Panc1 (cell line): ENCODE data around the gene MYT1. TPM values are rescaled to one million over a fixed set of nuclear protein-coding genes. Genes with fewer than 3 reads are reported as not detected.

Experiments used
- ATAC-seq: fragments of 200-7000 bp; cut with Tn5 transposase; 2 replicates; pipeline ENCODE4 v1.9.1; 2020; ENCODE audit warnings: mild to moderate bottlenecking, moderate library complexity
- BruUV-seq: library from RNA; stranded (reverse); fragments of 400-500 nt; replicated peaks from 2 replicates; lab custom pipeline; 2021; lab: Mats Ljungman, UMichigan
- CTCF ChIA-PET: fragments of 300-600 bp; sonication (Branson Sonifier 250); formaldehyde crosslinking; loops from one replicate; lab custom pipeline; 2022; ENCODE audit warnings: antibody characterized with exemption; lab: Charles Lee
- POLR2A ChIA-PET: fragments of 300-600 bp; sonication (Branson Sonifier 250); formaldehyde crosslinking; loops from one replicate; lab custom pipeline; 2022; ENCODE audit warnings: antibody characterized with exemption; lab: Charles Lee
- DNase-seq: peaks from one replicate; pipeline ENCODE4 v3.0.0-alpha.2; 2010; ENCODE audit warnings: low read depth, low spot score
- H3K27ac ChIP-seq: 2 replicates; pipeline ENCODE4 v1.5.1; 2011; ENCODE audit warnings: mild to moderate bottlenecking, low read length, inconsistent platforms
- H3K27me3 ChIP-seq: fragments of 200-500 bp; sonication (Bioruptor generic); 2 replicates; pipeline ENCODE4 v1.6.0; 2014; ENCODE audit warnings: low read length, inconsistent platforms; ENCODE audit not compliant: control insufficient read depth, insufficient read depth
- H3K36me3 ChIP-seq: fragments of 200-500 bp; sonication (Bioruptor generic); 2 replicates; pipeline ENCODE4 v1.5.1; 2014; ENCODE audit warnings: inconsistent platforms, mild to moderate bottlenecking, low read length, moderate library complexity; ENCODE audit not compliant: control insufficient read depth, insufficient read depth
- H3K4me1 ChIP-seq: 2 replicates; pipeline ENCODE4 v1.5.1; 2011; ENCODE audit warnings: inconsistent platforms, mild to moderate bottlenecking, low read length, moderate library complexity; ENCODE audit not compliant: control insufficient read depth, insufficient read depth
- H3K4me3 ChIP-seq, 2 experiments: 2 replicates each; pipeline ENCODE4 v1.5.1; 2011 to 2012; ENCODE audit warnings: low read depth in 2 of 2, low read length in 2 of 2, mild to moderate bottlenecking in 2 of 2, inconsistent platforms in 1 of 2, moderate library complexity in 1 of 2
- H3K9me3 ChIP-seq: fragments of 200-500 bp; sonication (Bioruptor generic); 2 replicates; pipeline ENCODE4 v1.5.1; 2014; ENCODE audit warnings: low read depth, mild to moderate bottlenecking, inconsistent platforms, low read length, moderate library complexity; ENCODE audit not compliant: control insufficient read depth, insufficient read depth
- POLR2AphosphoS5 ChIP-seq: IDR thresholded peaks from 2 replicates; pipeline ENCODE4 v1.6.1; 2012; ENCODE audit warnings: mild to moderate bottlenecking, low read depth, low read length, moderate library complexity
- SIN3A ChIP-seq: IDR thresholded peaks from 2 replicates; pipeline ENCODE4 v1.6.1; 2012; ENCODE audit warnings: low read depth, mild to moderate bottlenecking, low read length, moderate library complexity, borderline replicate concordance; ENCODE audit not compliant: insufficient read depth
- TCF7L2 ChIP-seq: IDR thresholded peaks from 2 replicates; pipeline ENCODE4 v1.6.1; 2011; ENCODE audit warnings: mild to moderate bottlenecking, low read depth, low read length, inconsistent platforms
- in situ Hi-C: cut with HindIII; loops from 2 replicates; pipeline ENCODE4 v1.10.0; 2016; ENCODE audit warnings: low sequenced_read_pairs, low pct_unique_long_range_greater_than_20kb
- intact Hi-C: fragments of 100-400 bp; cut with micrococcal nuclease; formaldehyde crosslinking; loops from one replicate; pipeline ENCODE4 v1.10.0; 2022; ENCODE audit not compliant: unreplicated experiment
- total RNA-seq: library from RNA; stranded (reverse); gene quantifications from one replicate; pipeline ENCODE4 v1.2.1, GENCODE V29; 2021; ENCODE audit not compliant: unreplicated experiment
- TF ChIP-seq, protein P1 (sequence below), 2 experiments: IDR thresholded peaks; 2 replicates each; pipeline ENCODE4 v1.6.1; 2011 to 2012; ENCODE audit warnings: low read depth in 2 of 2, control low read depth in 1 of 2, low read length in 1 of 2, mild to moderate bottlenecking in 1 of 2, moderate library complexity in 1 of 2; ENCODE audit not compliant: insufficient read depth in 1 of 2
- TF ChIP-seq, protein P2 (sequence below): fragments of 450-650 bp; IDR thresholded peaks from 2 replicates; pipeline ENCODE4 v1.5.1; 2017; ENCODE audit warnings: mild to moderate bottlenecking

Gene MYT1
- total RNA-seq, 1 experiment from 2014 or later: 0.41 TPM

DNA sequence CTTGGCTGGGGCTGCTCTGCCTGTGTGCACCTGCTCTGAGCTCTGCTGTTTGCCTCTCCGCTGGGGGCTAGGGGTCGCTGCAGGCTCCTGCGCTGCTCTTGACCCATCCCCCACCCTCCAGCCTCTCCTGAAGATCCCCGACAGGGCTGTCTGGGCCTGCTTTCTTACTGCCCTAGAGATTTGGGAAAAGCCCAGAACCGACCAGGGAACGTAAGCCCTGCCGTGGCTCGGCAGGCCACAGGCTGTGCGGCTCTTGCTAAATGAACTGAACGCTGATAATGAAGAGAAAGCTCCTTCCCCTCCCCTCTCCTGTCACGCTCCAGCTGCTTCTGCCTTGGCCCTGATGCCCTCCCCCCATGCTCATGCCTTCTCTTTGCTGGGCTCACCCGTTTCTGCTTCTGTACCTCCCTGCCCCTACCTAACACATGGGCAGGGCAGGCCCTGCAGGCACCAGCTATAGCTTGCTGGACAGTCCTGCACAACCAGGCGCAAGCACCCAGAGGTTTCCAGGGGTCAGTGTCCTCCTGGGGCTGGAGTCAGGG lies 59.3 kb downstream of the MYT1 start:
- DNase-seq: no peak
- H3K27me3 ChIP-seq: no peaks in the 10 kb centered on the region; the same call in 1 of the 2 replicates
- H3K9me3 ChIP-seq: no peaks in the 10 kb centered on the region
- H3K4me1 ChIP-seq: no peaks in the 10 kb centered on the region
- in situ Hi-C loops: no loop called here
- BruUV-seq: no TSS peak
- H3K4me3 ChIP-seq: no peak overlapping the region
- no peaks in the 10 kb centered on the region for H3K36me3 ChIP-seq
- POLR2A ChIA-PET: no interaction called here
- intact Hi-C loops: no loop called here
- H3K27ac ChIP-seq: no peak overlapping the region
- TF ChIP-seq SIN3A: no peak
- TF ChIP-seq TCF7L2: no peak
- TF ChIP-seq POLR2AphosphoS5: no peak
- TF ChIP-seq, protein P1, sequence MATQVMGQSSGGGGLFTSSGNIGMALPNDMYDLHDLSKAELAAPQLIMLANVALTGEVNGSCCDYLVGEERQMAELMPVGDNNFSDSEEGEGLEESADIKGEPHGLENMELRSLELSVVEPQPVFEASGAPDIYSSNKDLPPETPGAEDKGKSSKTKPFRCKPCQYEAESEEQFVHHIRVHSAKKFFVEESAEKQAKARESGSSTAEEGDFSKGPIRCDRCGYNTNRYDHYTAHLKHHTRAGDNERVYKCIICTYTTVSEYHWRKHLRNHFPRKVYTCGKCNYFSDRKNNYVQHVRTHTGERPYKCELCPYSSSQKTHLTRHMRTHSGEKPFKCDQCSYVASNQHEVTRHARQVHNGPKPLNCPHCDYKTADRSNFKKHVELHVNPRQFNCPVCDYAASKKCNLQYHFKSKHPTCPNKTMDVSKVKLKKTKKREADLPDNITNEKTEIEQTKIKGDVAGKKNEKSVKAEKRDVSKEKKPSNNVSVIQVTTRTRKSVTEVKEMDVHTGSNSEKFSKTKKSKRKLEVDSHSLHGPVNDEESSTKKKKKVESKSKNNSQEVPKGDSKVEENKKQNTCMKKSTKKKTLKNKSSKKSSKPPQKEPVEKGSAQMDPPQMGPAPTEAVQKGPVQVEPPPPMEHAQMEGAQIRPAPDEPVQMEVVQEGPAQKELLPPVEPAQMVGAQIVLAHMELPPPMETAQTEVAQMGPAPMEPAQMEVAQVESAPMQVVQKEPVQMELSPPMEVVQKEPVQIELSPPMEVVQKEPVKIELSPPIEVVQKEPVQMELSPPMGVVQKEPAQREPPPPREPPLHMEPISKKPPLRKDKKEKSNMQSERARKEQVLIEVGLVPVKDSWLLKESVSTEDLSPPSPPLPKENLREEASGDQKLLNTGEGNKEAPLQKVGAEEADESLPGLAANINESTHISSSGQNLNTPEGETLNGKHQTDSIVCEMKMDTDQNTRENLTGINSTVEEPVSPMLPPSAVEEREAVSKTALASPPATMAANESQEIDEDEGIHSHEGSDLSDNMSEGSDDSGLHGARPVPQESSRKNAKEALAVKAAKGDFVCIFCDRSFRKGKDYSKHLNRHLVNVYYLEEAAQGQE (IDR thresholded peaks at IDR 0.05; ENCODE audit: insufficient read depth in 1 of 2, low read depth in 2 of 2, low read length in 1 of 2): no peak
- TF ChIP-seq, protein P2, sequence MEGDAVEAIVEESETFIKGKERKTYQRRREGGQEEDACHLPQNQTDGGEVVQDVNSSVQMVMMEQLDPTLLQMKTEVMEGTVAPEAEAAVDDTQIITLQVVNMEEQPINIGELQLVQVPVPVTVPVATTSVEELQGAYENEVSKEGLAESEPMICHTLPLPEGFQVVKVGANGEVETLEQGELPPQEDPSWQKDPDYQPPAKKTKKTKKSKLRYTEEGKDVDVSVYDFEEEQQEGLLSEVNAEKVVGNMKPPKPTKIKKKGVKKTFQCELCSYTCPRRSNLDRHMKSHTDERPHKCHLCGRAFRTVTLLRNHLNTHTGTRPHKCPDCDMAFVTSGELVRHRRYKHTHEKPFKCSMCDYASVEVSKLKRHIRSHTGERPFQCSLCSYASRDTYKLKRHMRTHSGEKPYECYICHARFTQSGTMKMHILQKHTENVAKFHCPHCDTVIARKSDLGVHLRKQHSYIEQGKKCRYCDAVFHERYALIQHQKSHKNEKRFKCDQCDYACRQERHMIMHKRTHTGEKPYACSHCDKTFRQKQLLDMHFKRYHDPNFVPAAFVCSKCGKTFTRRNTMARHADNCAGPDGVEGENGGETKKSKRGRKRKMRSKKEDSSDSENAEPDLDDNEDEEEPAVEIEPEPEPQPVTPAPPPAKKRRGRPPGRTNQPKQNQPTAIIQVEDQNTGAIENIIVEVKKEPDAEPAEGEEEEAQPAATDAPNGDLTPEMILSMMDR: no peak
- ATAC-seq: no peak
- CTCF ChIA-PET: no interaction called here

DNA sequence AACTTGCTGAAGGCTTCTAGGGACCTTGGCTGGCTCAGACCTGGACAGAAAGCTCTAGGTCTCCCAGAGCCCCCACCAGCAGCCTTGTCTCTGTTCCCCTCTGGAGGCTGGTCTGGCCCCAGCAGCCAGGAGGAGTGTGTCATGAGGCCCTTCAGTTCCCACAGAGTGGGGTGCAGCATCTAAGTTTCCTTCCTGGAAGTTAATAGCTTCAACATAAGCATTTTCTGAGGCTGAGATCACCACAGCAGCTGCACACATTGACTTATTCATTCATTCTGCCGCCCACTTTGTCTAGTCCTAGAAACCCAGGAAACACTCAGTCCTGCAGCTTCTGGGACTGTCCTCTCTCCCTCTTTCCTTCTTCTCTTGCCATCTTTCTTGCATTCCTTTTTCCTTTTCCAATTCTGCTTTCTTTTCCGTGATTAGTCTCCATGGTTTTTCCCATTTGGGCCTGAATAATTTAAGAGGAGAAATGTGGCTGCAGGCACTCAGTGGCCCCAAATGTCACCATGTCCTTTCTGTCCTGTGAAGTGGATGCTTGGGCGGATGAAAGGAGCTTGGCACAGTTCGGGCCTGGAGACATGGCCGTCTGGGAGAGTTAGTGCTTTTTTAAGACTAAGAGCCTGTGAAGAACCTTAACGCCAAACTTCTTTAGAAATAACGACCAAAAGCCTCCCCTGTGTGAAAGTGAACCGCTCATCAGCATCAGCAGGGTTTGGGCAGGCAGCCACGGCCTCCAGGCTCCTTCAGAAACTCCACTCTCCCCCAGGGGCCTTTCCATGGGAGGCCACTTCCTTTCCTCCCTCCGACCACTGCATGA lies 60.3 kb downstream of the MYT1 start:
- CTCF ChIA-PET: interaction anchor here (0.5 kb wide), 1 partner anchor 31 kb away, joined by 3 read pairs; no protein-coding TSS in a partner anchor
- POLR2A ChIA-PET: no interaction called here
- Histone ChIP-seq H3K9me3 (no peaks in the 10 kb centered on the region), H3K4me3 (no peak overlapping the region), H3K4me1 (0 out of 2 replicates have a peak, but pooled peaks cover 2% of the 10 kb centered on the region), H3K36me3 (no peaks in the 10 kb centered on the region), H3K27me3 (no peaks in the 10 kb centered on the region; the same call in 1 of the 2 replicates), H3K27ac (no peak overlapping the region)
- BruUV-seq: no TSS peak
- intact Hi-C loops (no loop called here), in situ Hi-C loops (no loop called here)
- ATAC-seq (no peak), DNase-seq (no peak)
- TF ChIP-seq, protein P2: no peak
- TF ChIP-seq, protein P1 (IDR thresholded peaks at IDR 0.05; ENCODE audit: insufficient read depth in 1 of 2, low read depth in 2 of 2, low read length in 1 of 2): no peak
- TF ChIP-seq TCF7L2: no peak
- no peak for TF ChIP-seq SIN3A
- TF ChIP-seq POLR2AphosphoS5: no peak
